MM.1S (cell line): ENCODE data around the gene SYNCRIP.
"Not testable (repeated sequence)": the region's sequence is repeated elsewhere in the genome, so short reads cannot be mapped to it uniquely, and the experiment has no call there.

Experiments used
- DNase-seq: peaks from one replicate; pipeline ENCODE4 v3.0.0-alpha.2; 2015
- H2AFZ ChIP-seq: fragments of 300-600 bp; sonication (generic); 2 replicates; pipeline ENCODE4 v1.6.0; 2016; ENCODE audit warnings: antibody characterized with exemption, low read length
- H3F3A ChIP-seq: fragments of 300-600 bp; sonication (generic); 2 replicates; pipeline ENCODE4 v1.6.1; 2016; ENCODE audit warnings: mild to moderate bottlenecking, antibody characterized with exemption, low read length, moderate library complexity, mixed read lengths; ENCODE audit not compliant: insufficient read depth
- H3K27ac ChIP-seq: fragments of 300-600 bp; sonication (generic); 2 replicates; pipeline ENCODE4 v1.5.1; 2016; ENCODE audit warnings: mild to moderate bottlenecking, low read length
- H3K27me3 ChIP-seq: fragments of 300-600 bp; sonication (generic); replicated peaks from 2 replicates; pipeline ENCODE4 v1.6.0; 2016; ENCODE audit warnings: low read length; ENCODE audit not compliant: insufficient read depth
- H3K36me3 ChIP-seq: fragments of 300-600 bp; sonication (generic); replicated peaks from 2 replicates; pipeline ENCODE4 v1.6.1; 2016; ENCODE audit warnings: mild to moderate bottlenecking, low read length, mixed read lengths; ENCODE audit not compliant: insufficient read depth
- H3K4me1 ChIP-seq: fragments of 300-600 bp; sonication (generic); 2 replicates; pipeline ENCODE4 v1.6.1; 2016; ENCODE audit warnings: low read length, mixed read lengths
- H3K4me2 ChIP-seq: fragments of 300-600 bp; sonication (generic); 2 replicates; pipeline ENCODE4 v1.6.0; 2016; ENCODE audit warnings: low read depth, low read length
- H3K4me3 ChIP-seq: fragments of 300-600 bp; sonication (generic); 2 replicates; pipeline ENCODE4 v1.5.1; 2016; ENCODE audit warnings: low read length, mixed read lengths
- H3K79me2 ChIP-seq: fragments of 300-600 bp; sonication (generic); 2 replicates; pipeline ENCODE4 v1.6.1; 2016; ENCODE audit warnings: mixed run types, low read length, mixed read lengths
- H3K9ac ChIP-seq: fragments of 300-600 bp; sonication (generic); 2 replicates; pipeline ENCODE4 v1.6.1; 2016; ENCODE audit warnings: low read length, mixed read lengths
- H3K9me2 ChIP-seq: fragments of 300-600 bp; sonication (generic); replicated peaks from 2 replicates; pipeline ENCODE4 v1.6.1; 2016; ENCODE audit warnings: mild to moderate bottlenecking, low read length, mixed read lengths; ENCODE audit not compliant: insufficient read depth
- H3K9me3 ChIP-seq: fragments of 300-600 bp; sonication (generic); replicated peaks from 2 replicates; pipeline ENCODE4 v1.6.1; 2016; ENCODE audit warnings: mild to moderate bottlenecking, low read length, mixed read lengths; ENCODE audit not compliant: insufficient read depth
- H4K20me1 ChIP-seq: fragments of 300-600 bp; sonication (generic); 2 replicates; pipeline ENCODE4 v1.6.1; 2016; ENCODE audit warnings: mild to moderate bottlenecking, low read length, moderate library complexity, mixed read lengths; ENCODE audit not compliant: insufficient read depth
- EZH2 ChIP-seq: fragments of 300-600 bp; sonication (generic); optimal IDR thresholded peaks from 2 replicates; pipeline ENCODE3; 2017; ENCODE audit warnings: low read depth, mild to moderate bottlenecking, antibody characterized with exemption, low read length, mixed read lengths
- EZH2phosphoT487 ChIP-seq: fragments of 300-600 bp; sonication (generic); IDR thresholded peaks from 2 replicates; pipeline ENCODE4 v1.6.1; 2018; ENCODE audit warnings: antibody characterized with exemption, low read length
- TF ChIP-seq, protein P1 (sequence below): fragments of 300-600 bp; sonication (generic); IDR thresholded peaks from 2 replicates; pipeline ENCODE4 v1.5.1; 2016; ENCODE audit warnings: antibody characterized with exemption, low read length, mixed read lengths

The SYNCRIP gene

DNA sequence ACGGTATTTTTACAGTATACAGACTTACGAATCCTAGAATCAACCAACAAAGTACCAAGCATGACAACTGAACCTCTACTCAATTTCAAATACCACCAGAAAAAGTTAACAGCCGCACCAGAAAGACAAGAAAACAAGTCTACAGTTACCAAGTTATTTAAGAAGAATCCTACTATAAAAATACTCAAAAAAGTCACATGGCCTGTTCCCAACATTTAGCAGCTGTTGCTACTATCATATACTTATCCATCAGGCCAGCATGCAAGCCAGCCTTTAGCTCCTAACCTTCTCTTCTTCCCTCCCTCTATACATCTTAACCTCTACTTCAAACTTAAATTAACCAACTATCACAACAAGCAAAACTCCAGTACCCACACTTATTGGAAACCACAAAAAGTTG is 1.9 kb downstream of the SYNCRIP start:
- no peak for TF ChIP-seq EZH2
- TF ChIP-seq, protein P1, sequence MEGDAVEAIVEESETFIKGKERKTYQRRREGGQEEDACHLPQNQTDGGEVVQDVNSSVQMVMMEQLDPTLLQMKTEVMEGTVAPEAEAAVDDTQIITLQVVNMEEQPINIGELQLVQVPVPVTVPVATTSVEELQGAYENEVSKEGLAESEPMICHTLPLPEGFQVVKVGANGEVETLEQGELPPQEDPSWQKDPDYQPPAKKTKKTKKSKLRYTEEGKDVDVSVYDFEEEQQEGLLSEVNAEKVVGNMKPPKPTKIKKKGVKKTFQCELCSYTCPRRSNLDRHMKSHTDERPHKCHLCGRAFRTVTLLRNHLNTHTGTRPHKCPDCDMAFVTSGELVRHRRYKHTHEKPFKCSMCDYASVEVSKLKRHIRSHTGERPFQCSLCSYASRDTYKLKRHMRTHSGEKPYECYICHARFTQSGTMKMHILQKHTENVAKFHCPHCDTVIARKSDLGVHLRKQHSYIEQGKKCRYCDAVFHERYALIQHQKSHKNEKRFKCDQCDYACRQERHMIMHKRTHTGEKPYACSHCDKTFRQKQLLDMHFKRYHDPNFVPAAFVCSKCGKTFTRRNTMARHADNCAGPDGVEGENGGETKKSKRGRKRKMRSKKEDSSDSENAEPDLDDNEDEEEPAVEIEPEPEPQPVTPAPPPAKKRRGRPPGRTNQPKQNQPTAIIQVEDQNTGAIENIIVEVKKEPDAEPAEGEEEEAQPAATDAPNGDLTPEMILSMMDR: no peak
- TF ChIP-seq EZH2phosphoT487: no peak
- Histone ChIP-seq H3K36me3 (peaks cover 21% of the 10 kb centered on the region; the same call in 1 of the 2 replicates), H3K9me3 (no peaks in the 10 kb centered on the region), H3K27me3 (no peaks in the 10 kb centered on the region), H3K9me2 (no peaks in the 10 kb centered on the region), H3K4me2 (peak overlapping the region; percentile 79), H3K27ac (no peak overlapping the region; the same call in 1 of the 2 replicates), H3K4me3 (peak overlapping the region; percentile 99), H3K4me1 (peaks cover 17% of the 10 kb centered on the region), H3K79me2 (peaks cover 76% of the 10 kb centered on the region), H2AFZ (no peak overlapping the region), H4K20me1 (peaks cover 43% of the 10 kb centered on the region), H3K9ac (peak overlapping the region; percentile 100; the same call in 1 of the 2 replicates), H3F3A (peaks cover 13% of the 10 kb centered on the region)
- DNase-seq: no peak

- H2AFZ ChIP-seq: no peak overlapping the region
- peaks cover 2% of the 10 kb centered on the region; the same call in 1 of the 2 replicates for H3F3A ChIP-seq
- H3K9ac ChIP-seq: no peak overlapping the region
- H3K4me1 ChIP-seq: peaks cover 13% of the 10 kb centered on the region
- H3K27ac ChIP-seq: no peak overlapping the region
- peaks cover 21% of the 10 kb centered on the region; the same call in 1 of the 2 replicates for H3K36me3 ChIP-seq
- H4K20me1 ChIP-seq: peaks cover 54% of the 10 kb centered on the region
- H3K4me2 ChIP-seq: no peak overlapping the region
- H3K9me2 ChIP-seq: no peaks in the 10 kb centered on the region
- TF ChIP-seq EZH2: no peak
- no peak for TF ChIP-seq EZH2phosphoT487
- TF ChIP-seq, protein P1: no peak
- no peaks in the 10 kb centered on the region for H3K27me3 ChIP-seq
- no peaks in the 10 kb centered on the region for H3K9me3 ChIP-seq
- H3K79me2 ChIP-seq: peaks cover 98% of the 10 kb centered on the region
- no peak for DNase-seq
- H3K4me3 ChIP-seq: no peak overlapping the region
These were observed 5.1 kb downstream of the SYNCRIP start for GRCh38 chr6:85637579-85637978.

DNA sequence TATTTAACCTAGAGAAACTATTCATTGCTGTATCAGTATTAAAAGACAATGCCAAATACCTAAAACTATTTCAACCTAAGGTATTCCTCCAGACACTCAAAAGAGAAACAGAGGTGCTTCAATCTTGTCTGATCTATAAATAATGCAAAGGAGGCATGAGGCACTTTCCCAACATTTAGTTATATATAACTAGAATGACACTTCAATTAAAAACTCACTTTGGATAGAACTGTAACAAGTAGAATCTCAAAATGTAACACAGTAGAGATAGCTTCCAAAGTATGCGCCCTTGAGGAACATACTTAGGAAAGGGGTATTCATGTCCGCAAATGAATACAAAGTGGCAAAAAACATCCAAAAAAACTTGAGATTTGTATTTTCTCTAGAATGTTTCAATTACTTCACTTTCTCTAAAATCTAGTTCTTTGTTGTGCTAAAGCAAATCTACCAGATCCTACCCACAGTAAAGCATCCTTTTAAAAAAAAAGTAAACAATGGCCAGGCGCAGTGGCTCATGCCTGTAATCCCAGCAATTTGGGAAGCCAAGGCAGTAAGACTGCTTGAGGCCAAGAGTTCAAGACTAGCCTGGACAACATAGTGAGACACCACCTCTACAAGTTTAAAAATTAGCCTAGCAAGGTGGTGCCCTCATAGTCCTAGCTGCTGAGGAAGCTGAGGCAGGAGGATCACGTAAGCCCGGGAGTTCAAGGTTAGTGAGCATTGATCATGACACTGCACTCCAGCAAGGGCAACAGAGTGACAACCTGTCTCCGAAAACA is 10.3 kb downstream of the SYNCRIP start:
- Histone ChIP-seq H3K4me2 (no peak overlapping the region), H3K27ac (no peak overlapping the region), H3K9ac (no peak overlapping the region), H3K9me2 (no peaks in the 10 kb centered on the region), H3K4me1 (no peaks in the 10 kb centered on the region), H3K9me3 (no peaks in the 10 kb centered on the region), H4K20me1 (peaks cover 41% of the 10 kb centered on the region), H3K4me3 (no peak overlapping the region), H2AFZ (no peak overlapping the region), H3K79me2 (peaks cover 98% of the 10 kb centered on the region), H3F3A (no peaks in the 10 kb centered on the region; the same call in 1 of the 2 replicates), H3K27me3 (no peaks in the 10 kb centered on the region), H3K36me3 (peaks cover 15% of the 10 kb centered on the region)
- no peak for DNase-seq
- no peak for TF ChIP-seq EZH2
- TF ChIP-seq, protein P1: no peak
- TF ChIP-seq EZH2phosphoT487: no peak

- not testable (repeated sequence) for H3K9me3 ChIP-seq, H3K4me1 ChIP-seq, H3F3A ChIP-seq, H2AFZ ChIP-seq, H3K9me2 ChIP-seq, H3K9ac ChIP-seq, H3K4me2 ChIP-seq, H3K27ac ChIP-seq, DNase-seq, H3K4me3 ChIP-seq, H3K27me3 ChIP-seq
- H3K36me3 ChIP-seq: peaks cover 11% of the 10 kb centered on the region
- H3K79me2 ChIP-seq: peaks cover 98% of the 10 kb centered on the region
- peaks cover 41% of the 10 kb centered on the region for H4K20me1 ChIP-seq
These were observed 11.6 kb downstream of the SYNCRIP start for GRCh38 chr6:85631117-85631516.
